Right ventricle myocardium superior (tissue), 1 donor: Measurements from ENCODE around the gene MAP4K5. TPM values are rescaled to one million over a fixed set of nuclear protein-coding genes. Genes with fewer than 3 reads are reported as not detected.

Experiments
- ATAC-seq: fragments of 200-7000 bp; cut with Tn5 transposase; one replicate; pipeline ENCODE4 v1.9.1; 2020; ENCODE audit warnings: mild to moderate bottlenecking; ENCODE audit not compliant: poor library complexity
- DNase-seq: peaks from one replicate; pipeline ENCODE4 v3.0.0-alpha.2; 2020
- intact Hi-C: fragments of 100-400 bp; cut with DNase I; formaldehyde crosslinking; loops from one replicate; pipeline ENCODE4 v1.11.2; 2022
- total RNA-seq: library from RNA; stranded (reverse); fragmentation: NEBNext Ultra II Directional; extraction: Animal tissue kit (Norgen Biotek cat#: 25700); gene quantifications from one replicate; pipeline ENCODE4 v1.2.1, GENCODE V29; 2021
- donor health status: DM: no; HTN: yes; CAD: no; lungs with severe emphysema.

MAP4K5 gene
- total RNA-seq, 1 donor from 2014 or later, result 13.9 TPM

DNA sequence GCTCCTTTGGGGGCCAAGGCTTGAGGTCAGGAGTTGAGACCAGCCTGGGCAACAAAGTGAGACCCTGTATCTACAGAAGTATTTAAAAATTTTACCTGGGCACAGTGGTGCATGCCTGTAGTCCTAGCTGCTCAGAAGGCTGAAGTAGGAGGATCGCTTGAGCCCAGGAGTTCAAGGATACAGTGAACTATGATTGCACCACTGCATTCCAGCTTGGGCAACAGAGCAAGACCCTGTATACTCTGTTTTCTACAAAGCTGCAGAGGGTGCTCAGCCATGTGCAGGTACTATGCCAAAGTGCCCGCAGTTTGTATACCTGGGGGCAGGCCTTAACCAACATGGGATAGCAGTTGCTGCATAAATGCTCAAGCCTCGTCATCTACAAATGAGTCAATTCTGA is 108.8 kb downstream of the MAP4K5 start:
- intact Hi-C loops, result no loop called here

DNA sequence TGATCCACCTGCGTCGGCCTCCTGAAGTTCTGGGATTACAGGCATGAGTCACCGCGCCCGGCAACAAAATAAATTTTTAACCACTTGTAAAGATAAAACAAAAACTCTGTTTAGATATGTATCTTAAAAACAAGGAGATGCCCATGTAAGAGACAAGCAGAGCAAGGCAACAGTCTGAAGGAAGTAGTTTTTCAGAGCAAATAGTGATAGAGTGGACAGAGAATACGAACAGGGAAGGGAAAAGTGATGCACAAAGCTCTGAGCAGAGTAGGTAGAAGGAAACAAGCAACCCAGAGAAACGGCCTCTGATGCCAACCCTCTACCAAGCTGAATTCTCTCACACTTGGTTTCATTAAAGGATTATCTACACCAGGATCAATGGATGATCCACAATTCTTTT is 110.9 kb downstream of the MAP4K5 start:
- ATAC-seq, result no peak
- intact Hi-C loops, result no loop called here
- DNase-seq, result no peak

More for the DNA sequence above, 108.8 kb downstream of the MAP4K5 start:
- DNase-seq (no peak), ATAC-seq (no peak)

DNA sequence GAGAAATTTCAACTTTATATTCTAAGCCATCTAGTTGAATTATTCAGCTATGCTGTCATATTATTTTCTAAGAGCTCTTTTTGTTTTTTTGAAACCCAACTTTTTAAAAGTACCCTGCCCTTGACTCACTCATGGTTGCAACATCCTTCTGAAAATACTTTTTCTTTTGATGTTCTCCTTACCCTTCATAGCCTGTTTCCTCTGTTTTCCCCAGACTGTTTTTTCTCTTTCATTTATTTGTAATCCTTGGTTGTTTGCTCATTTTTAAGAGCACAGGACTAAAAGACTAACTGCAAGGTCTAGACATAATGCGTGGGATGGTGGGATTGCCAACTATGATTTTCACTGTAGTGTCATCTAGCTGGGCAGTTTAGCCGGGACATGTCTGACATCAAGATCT is 114.5 kb downstream of the MAP4K5 start:
- no peak for ATAC-seq
- no peak for DNase-seq
- intact Hi-C loops, result no loop called here

DNA sequence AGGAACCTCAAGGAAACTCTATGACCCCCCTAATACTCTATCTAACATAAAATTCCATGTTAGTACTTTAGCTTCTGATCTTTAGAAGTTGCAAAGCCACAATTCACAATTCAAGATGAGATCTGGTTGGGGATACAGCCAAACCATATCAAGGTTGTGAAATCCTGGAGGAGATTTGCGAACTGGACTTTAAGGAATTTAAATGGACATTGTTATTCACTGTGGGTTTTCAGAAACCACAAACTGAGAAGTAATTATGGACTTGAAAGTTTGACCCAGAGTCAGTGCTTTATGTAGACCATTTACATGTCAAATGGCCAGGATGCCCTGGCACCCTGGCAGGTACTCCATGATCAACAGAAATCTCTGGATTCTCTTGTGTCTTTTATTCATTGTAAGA is 121.4 kb downstream of the MAP4K5 start:
- intact Hi-C loops, result no loop called here
- no peak for DNase-seq
- ATAC-seq, result no peak

DNA sequence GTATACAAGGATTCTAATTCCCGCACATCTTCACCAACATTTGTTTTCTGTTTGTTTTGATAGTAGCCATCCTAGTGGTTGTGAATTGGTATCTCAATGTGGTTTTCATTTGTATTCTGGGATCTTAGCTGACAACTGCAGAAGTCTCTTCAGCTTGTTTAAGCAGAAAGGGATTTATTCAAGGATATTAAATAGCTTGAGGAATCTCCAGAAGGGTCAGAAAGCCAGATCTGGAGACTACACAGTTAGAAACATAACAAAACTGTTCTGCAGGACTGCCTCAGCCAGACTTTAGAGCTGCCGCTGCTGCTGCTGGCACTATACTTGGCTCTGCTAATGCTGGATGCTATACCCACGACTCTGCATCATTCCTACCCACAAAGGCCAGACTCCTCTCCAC is 122.3 kb downstream of the MAP4K5 start:
- intact Hi-C loops, result no loop called here

DNA sequence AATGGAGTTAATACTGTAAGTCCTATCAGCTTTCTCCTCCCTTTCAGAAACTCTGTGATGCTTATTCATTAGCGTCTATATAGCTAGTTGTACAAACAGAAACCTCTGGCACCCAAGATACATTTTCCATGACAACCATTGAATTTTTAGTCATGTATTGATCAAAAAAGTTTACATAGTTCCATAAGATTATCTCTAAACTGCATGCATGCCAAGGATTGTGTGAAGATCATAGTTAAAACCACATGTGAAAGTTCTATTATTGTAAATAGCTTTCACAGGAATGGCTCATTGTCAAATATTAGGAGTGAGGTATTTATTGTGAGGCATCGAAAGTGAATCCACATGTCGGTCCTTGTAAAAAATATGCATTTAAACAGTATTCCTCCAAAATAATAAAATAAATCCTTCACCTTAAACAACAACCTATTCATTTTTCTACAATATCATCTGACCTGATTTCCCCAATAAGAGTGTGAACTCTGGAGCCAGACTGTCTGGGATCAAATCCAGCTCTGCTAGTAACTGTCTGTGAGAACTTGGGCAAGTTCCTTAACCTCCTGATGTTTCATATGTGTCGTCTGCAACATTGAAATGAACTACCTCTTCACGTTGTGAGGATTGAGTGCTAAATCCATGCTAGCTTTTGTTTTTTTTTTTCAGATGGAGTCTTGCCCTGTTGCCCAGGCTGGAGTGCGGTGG is 125.1 kb downstream of the MAP4K5 start:
- ATAC-seq (no peak), DNase-seq (no peak)
- intact Hi-C loops, result no loop called here

More for the DNA sequence above, 122.3 kb downstream of the MAP4K5 start:
- no peak for DNase-seq
- no peak for ATAC-seq

DNA sequence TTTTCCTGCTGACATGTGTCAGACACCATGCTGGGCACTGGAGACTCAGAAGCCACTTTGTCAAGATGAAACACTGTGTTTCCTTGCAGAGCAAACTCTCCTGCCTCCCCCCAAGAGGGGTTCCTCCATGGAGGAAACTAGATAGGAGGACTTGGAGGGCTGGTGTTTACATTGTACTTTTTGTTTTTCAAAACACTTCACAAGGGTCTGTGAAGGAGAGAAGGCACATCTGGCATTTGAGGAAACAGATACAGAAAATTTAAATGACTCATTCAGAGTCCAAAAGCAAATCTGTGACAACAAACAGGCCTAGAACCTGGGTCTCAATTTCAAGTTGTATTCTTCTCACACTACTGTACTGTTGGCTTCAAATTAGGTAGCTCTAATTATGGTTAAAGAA is 128.9 kb downstream of the MAP4K5 start:
- DNase-seq (no peak), ATAC-seq (no peak)
- intact Hi-C loops, result no loop called here

DNA sequence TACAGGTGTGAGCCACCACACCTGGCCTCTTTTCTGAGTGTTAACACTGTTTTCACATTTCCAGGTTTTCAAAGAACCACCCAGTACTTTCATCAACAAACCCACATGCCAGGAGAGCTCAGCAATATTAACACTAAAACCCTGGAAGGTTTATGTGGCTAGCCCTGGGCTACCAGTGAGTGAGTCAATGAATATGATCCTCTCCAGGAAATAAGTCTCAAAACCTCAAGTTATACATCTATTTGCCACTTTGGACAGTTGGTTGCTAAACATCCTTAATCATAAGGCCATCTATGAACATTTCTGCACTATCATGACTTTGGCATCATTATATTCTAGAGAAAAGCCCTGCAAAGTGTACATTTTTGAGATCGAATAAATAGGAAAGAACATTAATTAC is 129.4 kb downstream of the MAP4K5 start:
- DNase-seq (no peak), ATAC-seq (no peak)
- intact Hi-C loops, result no loop called here

DNA sequence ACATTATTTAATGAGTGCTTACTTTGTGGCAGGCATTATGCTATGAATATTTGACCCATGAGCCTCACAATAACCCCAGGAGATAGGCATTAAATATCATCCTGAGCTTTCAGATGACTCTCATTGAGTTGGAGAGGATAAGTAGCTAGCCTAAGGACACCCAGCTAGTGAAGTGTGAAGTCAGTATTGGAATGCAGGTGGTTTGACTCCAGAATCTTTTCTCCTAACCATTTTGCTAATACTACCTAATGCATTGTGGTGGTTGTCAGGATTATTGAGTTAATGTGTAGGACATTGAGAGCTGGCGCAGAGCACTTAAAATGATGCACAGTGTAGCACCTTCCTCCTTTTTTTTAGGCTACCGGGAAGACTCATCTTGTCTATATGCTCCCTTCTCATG is 131.9 kb downstream of the MAP4K5 start:
- intact Hi-C loops, result no loop called here
- ATAC-seq (no peak), DNase-seq (no peak)

DNA sequence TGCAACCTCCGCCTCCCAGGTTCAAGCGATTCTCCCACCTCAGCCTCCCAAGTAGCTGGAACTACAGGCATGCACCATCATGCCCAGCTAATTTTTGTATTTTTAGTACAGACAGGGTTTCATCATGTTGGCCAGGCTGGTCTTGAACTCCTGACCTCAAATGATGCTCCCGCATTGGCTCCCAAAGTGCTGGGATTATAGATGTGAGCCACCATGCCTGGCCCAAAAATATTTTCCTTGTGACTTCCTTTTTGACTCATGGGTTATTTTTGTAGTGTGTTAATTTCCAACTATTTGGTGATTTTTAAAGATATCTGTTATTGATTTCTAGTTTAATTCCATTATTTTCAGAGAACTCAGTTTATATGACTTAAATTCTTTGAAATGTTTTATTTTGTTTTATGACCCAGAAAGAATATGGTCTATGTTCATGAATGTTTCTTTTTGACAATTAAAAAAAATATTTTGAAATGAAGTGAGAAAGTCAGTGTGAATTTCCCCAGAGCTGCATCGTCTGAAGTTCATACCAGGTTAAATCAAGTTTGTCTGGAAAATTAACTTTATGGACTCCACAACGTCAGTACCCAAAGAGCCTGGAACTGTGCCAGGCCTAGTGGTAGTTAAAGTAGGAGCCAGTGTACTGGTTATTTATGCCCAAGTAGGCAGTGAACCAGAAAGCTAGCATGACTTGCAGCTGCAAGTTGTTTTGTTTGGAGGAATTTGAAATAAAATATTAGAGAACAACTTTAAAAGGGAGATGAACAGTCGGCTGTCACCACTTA is 132.9 kb downstream of the MAP4K5 start:
- ATAC-seq (no peak), DNase-seq (no peak)
- intact Hi-C loops, result loop anchor here (10.0 kb wide), 1 partner anchor 75 kb away; no protein-coding TSS in a partner anchor

DNA sequence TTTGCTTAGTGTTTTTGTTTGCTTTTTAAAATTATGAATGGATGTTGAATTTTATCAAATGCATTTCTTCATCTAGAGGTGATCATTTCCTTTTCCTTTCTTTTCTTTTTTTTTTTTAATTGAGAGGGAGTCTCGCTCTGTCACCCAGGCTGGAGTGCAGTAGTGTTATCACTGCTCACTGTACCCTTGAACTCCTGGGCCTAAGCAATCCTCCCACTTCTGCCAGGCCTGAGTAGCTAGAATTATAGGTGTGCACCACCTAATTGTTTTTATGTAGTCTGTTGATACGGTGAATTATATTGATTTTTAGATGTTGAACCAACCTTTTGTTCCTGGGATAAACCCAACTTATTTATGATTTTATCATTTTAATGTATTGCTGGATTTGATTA is 134.2 kb downstream of the MAP4K5 start:
- DNase-seq (no peak), ATAC-seq (no peak)
- intact Hi-C loops, result loop anchor here (10.0 kb wide), 1 partner anchor 73 kb away; no protein-coding TSS in a partner anchor

DNA sequence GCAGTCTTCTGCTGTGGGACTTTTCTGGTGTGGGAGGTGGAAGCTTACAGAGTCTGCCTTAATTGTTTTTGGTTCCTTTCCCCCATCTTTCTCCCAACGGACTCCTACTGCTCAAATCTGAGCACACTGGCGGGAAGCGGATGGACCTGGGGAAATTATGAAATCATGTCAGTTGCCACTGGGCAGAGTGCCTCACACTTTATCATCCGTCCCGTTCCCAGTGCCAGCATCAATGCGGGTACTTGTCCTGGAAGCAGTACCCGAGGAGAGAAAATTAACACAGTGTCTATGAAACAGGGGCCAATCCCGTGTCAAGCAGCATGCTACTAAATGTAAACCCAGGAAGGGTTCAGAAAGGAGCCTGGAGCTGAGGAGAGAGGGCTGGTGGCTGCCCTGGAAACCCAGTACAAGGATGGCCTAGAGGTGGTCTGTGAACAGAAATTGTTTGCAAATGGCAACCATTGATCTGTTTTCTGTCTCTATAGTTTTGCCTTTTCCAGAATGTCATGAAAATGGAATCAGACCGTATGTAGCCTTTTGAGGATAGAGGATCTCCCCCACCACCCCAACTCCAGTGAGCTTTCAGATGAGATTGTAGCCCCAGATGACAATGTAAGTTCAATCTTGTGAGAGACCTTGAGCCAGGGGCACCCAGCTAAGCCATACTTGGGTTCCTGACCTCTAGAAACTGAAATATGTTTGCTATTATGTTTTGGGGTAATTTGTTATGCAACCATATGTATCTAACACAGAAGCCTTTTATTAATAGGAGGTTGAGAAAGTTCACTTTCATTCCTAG is 134.8 kb downstream of the MAP4K5 start:
- DNase-seq (no peak), ATAC-seq (peak; percentile 62)
- intact Hi-C loops, result loop anchor here (10.0 kb wide), 1 partner anchor 73 kb away; no protein-coding TSS in a partner anchor

DNA sequence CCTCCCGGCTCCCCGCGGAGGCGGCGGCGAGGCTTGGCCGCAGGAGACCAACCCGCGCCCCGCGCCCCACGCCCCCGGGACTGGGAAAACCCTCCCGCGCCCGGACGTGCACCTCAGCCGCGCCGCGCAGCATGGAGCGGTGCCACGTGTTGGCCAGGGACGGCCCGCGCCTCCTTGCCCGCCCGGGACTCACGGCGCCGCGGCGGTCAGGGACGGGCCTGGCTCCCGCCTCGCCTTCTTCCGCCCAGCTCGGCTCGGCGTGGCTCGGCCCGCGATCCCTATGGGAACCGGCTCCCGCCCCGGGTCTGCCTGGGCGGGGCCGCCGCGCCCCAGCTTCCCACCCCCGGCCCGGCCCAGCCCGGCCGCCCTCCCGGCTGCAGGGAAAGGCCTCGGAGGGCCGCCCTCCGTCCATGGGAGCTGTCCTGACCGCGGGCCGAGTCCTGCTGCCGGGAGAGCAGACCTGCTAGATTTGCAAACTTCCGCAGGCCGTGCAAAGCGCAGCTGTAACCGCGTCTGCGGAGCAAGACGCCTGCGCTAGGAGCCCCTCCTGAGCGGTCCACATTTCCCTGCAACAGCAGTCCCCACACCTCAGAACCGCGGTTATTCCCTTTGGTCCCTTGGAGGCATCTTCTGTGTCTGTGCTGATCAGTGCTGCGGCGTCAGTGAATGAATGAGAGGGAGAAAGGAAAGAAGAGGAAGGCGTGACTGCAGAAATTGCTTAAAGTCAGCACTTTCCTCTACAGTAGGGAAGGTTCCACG is 135.6 kb downstream of the MAP4K5 start, which contains the start of gene CDKL1:
Gene CDKL1, minus strand, starts transcription at position 251 of the 759 bp plus-strand sequence. CDS start 1,013 bp downstream, outside the sequence.
- intact Hi-C loops, result loop anchor here (10.0 kb wide), 1 partner anchor 72 kb away; no protein-coding TSS in a partner anchor
- peak; percentile 95 for ATAC-seq
- peak; percentile 79 for DNase-seq

DNA sequence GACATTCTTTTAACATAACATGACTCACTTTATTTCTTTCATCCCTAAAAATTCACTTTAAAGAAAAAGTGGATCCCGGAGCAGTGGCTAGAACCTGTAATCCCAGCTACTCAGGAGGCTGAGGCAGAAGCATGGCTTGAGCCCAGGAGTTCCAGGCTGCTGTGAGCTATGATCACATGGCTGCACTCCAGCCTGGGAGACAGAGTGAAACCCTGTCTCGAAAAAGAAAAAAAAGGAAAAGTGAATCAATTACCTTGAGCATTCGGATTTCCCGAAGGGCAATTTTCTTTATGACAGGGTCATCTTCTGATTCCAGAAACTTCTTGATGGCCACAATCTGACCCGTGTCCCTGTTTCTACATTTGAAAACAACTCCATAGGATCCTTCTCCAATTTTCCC is 136.9 kb downstream of the MAP4K5 start:
- ATAC-seq, result no peak
- no peak for DNase-seq
- intact Hi-C loops, result loop anchor here (10.0 kb wide), 1 partner anchor 71 kb away; no protein-coding TSS in a partner anchor

DNA sequence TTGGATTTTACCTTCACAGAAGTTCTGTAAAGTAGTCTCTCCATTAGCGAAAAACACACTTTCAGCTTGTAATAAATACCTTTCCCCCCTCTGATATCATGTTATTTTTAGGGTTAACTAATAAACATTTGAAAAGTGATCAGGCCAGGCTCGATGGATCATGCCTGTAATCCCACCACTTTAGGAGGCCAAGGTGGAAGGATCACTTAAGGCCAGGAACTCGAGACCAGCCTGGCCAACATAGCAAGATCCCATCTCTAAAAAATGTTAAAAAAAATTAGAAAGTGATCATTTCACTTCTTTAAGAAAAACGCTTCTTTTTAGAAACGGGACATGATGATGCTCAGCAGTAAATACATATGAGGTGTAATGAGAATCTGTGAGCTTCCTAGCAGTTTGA is 137.7 kb downstream of the MAP4K5 start:
- DNase-seq, result no peak
- no peak for ATAC-seq
- intact Hi-C loops, result loop anchor here (10.0 kb wide), 1 partner anchor 70 kb away; no protein-coding TSS in a partner anchor

DNA sequence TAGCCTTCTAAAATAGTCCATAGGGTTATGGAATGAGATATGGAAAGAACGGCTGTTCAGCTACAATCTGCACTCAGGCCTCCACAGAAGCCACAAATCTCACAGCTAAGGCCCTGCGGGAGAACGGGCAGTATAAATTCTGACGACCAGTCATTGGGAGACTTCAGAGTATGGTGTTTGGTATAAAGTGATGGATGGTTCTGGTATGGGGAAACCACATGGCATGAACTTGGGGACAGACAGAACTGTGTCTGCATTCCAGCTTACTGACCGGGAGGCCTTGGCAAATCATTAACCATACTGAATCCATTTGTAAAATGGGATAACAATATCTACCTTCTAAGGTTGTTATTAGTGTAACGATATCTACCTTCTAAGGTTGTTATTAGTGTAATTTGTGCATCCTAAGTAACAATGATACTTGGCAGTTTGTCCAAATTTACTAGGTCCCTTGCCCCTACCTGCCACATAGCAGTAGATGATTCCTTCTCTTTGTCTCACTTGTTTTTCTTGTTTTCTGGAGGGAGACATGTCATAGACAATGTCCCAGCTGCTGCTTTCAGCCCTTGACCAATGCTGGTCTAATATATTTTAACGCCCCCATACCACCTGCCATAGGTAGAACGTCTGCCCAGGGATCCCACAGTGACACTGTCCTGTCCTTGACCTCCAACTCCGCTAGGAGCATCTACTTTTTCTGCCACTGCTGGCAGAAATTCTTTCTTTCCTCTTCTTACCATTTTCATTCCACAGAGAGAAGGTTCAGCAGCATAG is 142.5 kb downstream of the MAP4K5 start:
- intact Hi-C loops, result loop anchor here (10.0 kb wide), 1 partner anchor 65 kb away; no protein-coding TSS in a partner anchor
- DNase-seq (no peak), ATAC-seq (no peak)

DNA sequence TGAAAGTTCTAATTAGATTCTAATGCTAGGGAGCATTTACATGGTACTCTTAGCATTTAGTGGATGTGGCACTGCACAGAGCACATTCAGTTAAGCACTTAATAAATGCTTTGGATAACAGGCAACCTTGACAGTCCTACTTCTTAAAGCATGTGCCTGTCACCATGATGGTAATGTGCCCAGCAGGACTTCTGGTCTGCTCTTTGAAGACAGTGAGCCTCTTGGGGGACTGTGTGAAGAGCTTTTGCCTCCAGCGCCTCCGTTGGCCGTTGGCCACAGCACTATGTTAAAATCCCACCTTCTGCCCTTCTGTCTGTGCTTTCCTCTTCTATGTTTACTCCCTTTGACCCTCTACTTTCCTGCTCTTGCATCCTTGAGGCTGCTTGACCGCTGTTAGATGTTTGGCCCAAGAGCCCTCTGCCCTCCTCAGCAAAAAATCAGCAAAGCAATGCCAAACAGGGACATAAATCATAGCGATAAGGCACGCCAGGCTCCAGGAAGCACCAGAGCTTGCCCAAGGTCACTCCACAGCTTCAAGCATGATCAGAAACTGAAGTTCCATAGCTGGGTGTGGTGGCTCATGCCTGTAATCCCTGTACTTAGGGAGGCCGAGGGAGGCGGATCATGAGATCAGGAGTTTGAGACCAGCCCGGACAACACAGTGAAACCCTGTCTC is 144.0 kb downstream of the MAP4K5 start:
- DNase-seq (no peak), ATAC-seq (no peak)
- intact Hi-C loops, result no loop called here
